Inferior parietal cortex (tissue), 1 donor: Measurements from ENCODE around the gene ZNF524.

Experiments used
- DNase-seq: peaks from one replicate; pipeline ENCODE4 v3.0.0-alpha.2; 2016; ENCODE audit errors: extremely low spot score

ZNF524 gene

GRCh38 chr19:55620410-55621204 is 20.5 kb downstream of the ZNF524 start:
- DNase-seq: no peak

- DNase-seq: no peak
Observed at GRCh38 chr19:55621205-55621672, 21.2 kb downstream of the ZNF524 start.

GRCh38 chr19:55621673-55622231 is 21.7 kb downstream of the ZNF524 start:
- DNase-seq: no peak

- DNase-seq: no peak
Observed at GRCh38 chr19:55622242-55622969, 22.3 kb downstream of the ZNF524 start.

- DNase-seq: no peak
Observed at GRCh38 chr19:55623130-55623529, 23.0 kb downstream of the ZNF524 start.

- no peak for DNase-seq
Observed at GRCh38 chr19:55623561-55623960, 23.5 kb downstream of the ZNF524 start.

GRCh38 chr19:55624109-55625003 is 24.3 kb downstream of the ZNF524 start, which contains the start of gene ZNF784:
ZNF784 (minus strand) TSS chr19:55624566; CDS start chr19:55624561, 5 bp downstream.
- DNase-seq: peak; percentile 89

- DNase-seq: no peak
Observed at GRCh38 chr19:55625004-55625326, 24.9 kb downstream of the ZNF524 start.

- DNase-seq: no peak
Observed at GRCh38 chr19:55626350-55626749, 26.3 kb downstream of the ZNF524 start.

GRCh38 chr19:55632463-55632834 is 32.4 kb downstream of the ZNF524 start:
- DNase-seq: peak; percentile 98

GRCh38 chr19:55633861-55634260 is 33.8 kb downstream of the ZNF524 start:
- no peak for DNase-seq

GRCh38 chr19:55635334-55635717 is 35.2 kb downstream of the ZNF524 start:
- DNase-seq: no peak

- DNase-seq: no peak
Observed at GRCh38 chr19:55635856-55636440, 35.9 kb downstream of the ZNF524 start.

- no peak for DNase-seq
Observed at GRCh38 chr19:55636723-55637122, 36.6 kb downstream of the ZNF524 start.

- DNase-seq: no peak
Observed at GRCh38 chr19:55637534-55637933, 37.4 kb downstream of the ZNF524 start.

- DNase-seq: no peak
Observed at GRCh38 chr19:55638864-55639359, 38.8 kb downstream of the ZNF524 start.

- peak; percentile 56 for DNase-seq
Observed at GRCh38 chr19:55640043-55640576, 40.0 kb downstream of the ZNF524 start.

GRCh38 chr19:55640577-55641425 is 40.7 kb downstream of the ZNF524 start, which contains the start of gene ZNF580:
ZNF580 (plus strand) TSS chr19:55641002; CDS start chr19:55642509, 1,507 bp downstream.
- DNase-seq: peak; percentile 52

- no peak for DNase-seq
Observed at GRCh38 chr19:55641426-55642152, 41.5 kb downstream of the ZNF524 start.
